HUES6 (cell line): ENCODE data around the gene SLC16A9.
"Not testable (repeated sequence)": the region's sequence is repeated elsewhere in the genome, so short reads cannot be mapped to it uniquely, and the experiment has no call there.

Source experiments
- H3K27ac ChIP-seq: 2 replicates; pipeline ENCODE4 v1.7.0; 2013; ENCODE audit warnings: low read depth, mild to moderate bottlenecking, low read length, inconsistent platforms
- H3K27me3 ChIP-seq: 2 replicates; pipeline ENCODE4 v1.6.1; 2013; ENCODE audit warnings: low read length; ENCODE audit not compliant: control insufficient read depth, insufficient read depth
- H3K36me3 ChIP-seq: 2 replicates; pipeline ENCODE4 v1.6.1; 2013; ENCODE audit warnings: low read length; ENCODE audit not compliant: control insufficient read depth, insufficient read depth
- H3K4me1 ChIP-seq: 2 replicates; pipeline ENCODE4 v1.6.1; 2013; ENCODE audit warnings: low read length; ENCODE audit not compliant: control insufficient read depth, insufficient read depth
- H3K4me3 ChIP-seq: 2 replicates; pipeline ENCODE4 v1.5.1; 2013; ENCODE audit warnings: low read depth, low read length
- H3K9ac ChIP-seq: one replicate; pipeline ENCODE4 v1.6.1; 2013; ENCODE audit warnings: mild to moderate bottlenecking, low read length
- H3K9me3 ChIP-seq: 2 replicates; pipeline ENCODE4 v1.6.1; 2013; ENCODE audit warnings: low read depth, low read length; ENCODE audit not compliant: control insufficient read depth, insufficient read depth

SLC16A9 gene

GRCh38 chr10:59741583-59741982 lies 31.9 kb upstream of the SLC16A9 start:
- no peak overlapping the region for H3K4me3 ChIP-seq
- H3K27ac ChIP-seq, result no peak overlapping the region
- H3K9me3 ChIP-seq, result peaks cover 14% of the 10 kb centered on the region
- H3K9ac ChIP-seq, result no peak overlapping the region
- no peaks in the 10 kb centered on the region for H3K36me3 ChIP-seq
- no peaks in the 10 kb centered on the region for H3K4me1 ChIP-seq
- H3K27me3 ChIP-seq, result no peaks in the 10 kb centered on the region

- Histone ChIP-seq H3K36me3 (no peaks in the 10 kb centered on the region), H3K27ac (no peak overlapping the region), H3K27me3 (no peaks in the 10 kb centered on the region), H3K4me3 (no peak overlapping the region), H3K9me3 (peaks cover 14% of the 10 kb centered on the region), H3K9ac (no peak overlapping the region), H3K4me1 (no peaks in the 10 kb centered on the region)
These were observed 31.4 kb upstream of the SLC16A9 start for GRCh38 chr10:59741048-59741447.

DNA sequence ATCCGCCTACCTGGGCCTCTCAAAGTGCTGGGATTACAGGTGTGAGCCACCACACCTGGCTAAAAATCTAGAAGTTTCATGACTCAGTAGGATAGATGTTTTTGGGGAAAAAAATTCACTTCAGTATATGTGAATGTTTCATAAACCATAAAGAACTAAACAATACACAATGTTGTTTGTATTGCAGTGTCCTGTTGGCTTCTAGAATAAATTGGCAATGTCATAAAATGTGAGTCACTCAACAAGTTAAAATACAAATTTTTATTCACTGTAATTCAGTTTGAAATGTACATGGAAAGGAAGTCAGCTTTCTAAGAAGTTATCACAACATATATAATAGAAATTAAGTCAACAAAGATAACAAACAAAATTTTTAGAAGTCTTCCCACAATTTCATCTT lies 27.1 kb upstream of the SLC16A9 start:
- Histone ChIP-seq H3K4me1 (no peaks in the 10 kb centered on the region), H3K27me3 (no peaks in the 10 kb centered on the region), H3K9me3 (0 out of 2 replicates have a peak, but pooled peaks cover 3% of the 10 kb centered on the region), H3K9ac (no peak overlapping the region), H3K27ac (no peak overlapping the region), H3K36me3 (no peaks in the 10 kb centered on the region), H3K4me3 (no peak overlapping the region)

GRCh38 chr10:59735296-59735695 lies 25.6 kb upstream of the SLC16A9 start:
- H3K4me1 ChIP-seq, result no peaks in the 10 kb centered on the region
- no peaks in the 10 kb centered on the region for H3K27me3 ChIP-seq
- H3K4me3 ChIP-seq, result no peak overlapping the region

GRCh38 chr10:59734014-59734462 lies 24.4 kb upstream of the SLC16A9 start:
- H3K36me3 ChIP-seq, result no peaks in the 10 kb centered on the region

More at GRCh38 chr10:59735296-59735695, 25.6 kb upstream of the SLC16A9 start:
- 0 out of 2 replicates have a peak, but pooled peaks cover 3% of the 10 kb centered on the region for H3K9me3 ChIP-seq
- no peak overlapping the region for H3K27ac ChIP-seq
- no peaks in the 10 kb centered on the region for H3K36me3 ChIP-seq
- no peak overlapping the region for H3K9ac ChIP-seq

DNA sequence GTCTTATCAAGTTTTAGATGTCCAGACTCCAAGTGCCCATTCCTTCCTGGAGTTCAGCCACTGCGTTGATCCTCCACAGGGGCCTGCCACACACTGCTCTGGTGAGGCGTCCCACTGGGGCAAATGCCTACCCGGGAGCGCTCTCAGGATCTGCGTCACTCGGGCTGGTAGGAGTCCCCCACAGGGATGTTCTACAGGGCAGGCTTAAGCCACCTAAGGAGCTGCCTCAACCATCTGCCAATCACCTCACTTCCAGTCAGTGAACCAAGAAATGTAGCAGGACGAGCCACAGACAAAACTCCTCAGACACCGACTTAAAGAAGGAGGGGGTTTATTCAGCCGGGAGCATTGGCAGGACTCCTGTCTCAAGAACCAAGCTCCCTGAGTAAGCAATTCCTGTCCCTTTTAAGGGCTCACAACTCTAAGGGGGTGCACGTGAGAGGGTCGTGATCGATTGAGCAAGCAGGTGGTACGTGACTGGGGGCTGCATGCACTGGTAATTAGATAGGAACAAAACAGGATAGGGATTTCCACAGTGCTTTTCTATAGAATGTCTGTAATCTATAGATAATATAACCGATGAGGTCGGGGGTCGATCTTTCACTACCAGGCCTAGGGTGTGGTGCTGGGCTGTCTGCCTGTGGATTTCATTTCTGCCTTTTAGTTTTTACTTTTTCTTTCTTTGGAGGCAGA lies 23.8 kb upstream of the SLC16A9 start:
- not testable (repeated sequence) for H3K27me3 ChIP-seq, H3K9ac ChIP-seq, H3K36me3 ChIP-seq, H3K9me3 ChIP-seq, H3K4me1 ChIP-seq, H3K27ac ChIP-seq, H3K4me3 ChIP-seq

More at GRCh38 chr10:59734014-59734462, 24.4 kb upstream of the SLC16A9 start:
- Histone ChIP-seq H3K4me3 (no peak overlapping the region), H3K9me3 (0 out of 2 replicates have a peak, but pooled peaks cover 3% of the 10 kb centered on the region), H3K27me3 (no peaks in the 10 kb centered on the region), H3K4me1 (no peaks in the 10 kb centered on the region), H3K9ac (no peak overlapping the region), H3K27ac (no peak overlapping the region)

DNA sequence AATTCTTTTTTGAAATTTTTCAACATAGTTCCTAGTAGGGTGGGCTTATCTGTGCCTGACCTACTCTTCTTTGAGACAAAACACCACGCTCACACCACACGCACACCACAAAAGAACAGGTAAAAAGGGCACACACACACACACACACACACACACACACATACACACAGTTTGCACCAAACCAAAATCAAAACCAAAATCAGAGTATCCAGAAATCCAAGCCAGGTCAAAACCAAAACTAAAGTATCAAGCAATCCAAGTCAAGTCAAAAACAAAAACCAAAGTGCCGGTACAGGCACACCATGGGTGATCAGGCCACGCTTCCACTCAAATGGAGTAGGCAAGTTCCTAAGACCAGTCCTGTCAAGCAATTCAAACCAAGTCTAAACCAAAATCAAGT lies 23.2 kb upstream of the SLC16A9 start:
- not testable (repeated sequence) for H3K27ac ChIP-seq, H3K36me3 ChIP-seq, H3K27me3 ChIP-seq, H3K4me1 ChIP-seq, H3K9ac ChIP-seq, H3K9me3 ChIP-seq, H3K4me3 ChIP-seq

DNA sequence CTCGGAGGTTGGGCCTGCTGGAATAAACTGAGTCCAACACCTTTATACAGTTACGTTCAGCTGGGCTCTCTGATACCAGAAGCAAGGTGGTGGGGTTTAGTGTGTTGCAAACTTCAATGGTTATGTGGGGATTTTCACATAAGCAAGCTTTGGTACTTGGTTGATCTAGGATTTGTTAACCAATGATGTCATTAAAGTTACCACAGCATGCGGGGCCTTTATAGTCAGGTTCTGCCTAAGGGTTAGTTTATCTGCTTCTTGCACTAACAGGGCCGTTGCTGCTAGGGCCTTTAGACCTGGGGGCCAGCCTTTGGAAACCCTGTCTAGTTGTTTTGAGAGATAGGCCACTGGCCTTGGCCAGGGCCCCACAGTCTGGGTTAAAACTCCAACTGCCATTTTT lies 19.5 kb upstream of the SLC16A9 start:
- H3K36me3 ChIP-seq, H3K9me3 ChIP-seq, H3K9ac ChIP-seq, H3K4me1 ChIP-seq, H3K27ac ChIP-seq, H3K27me3 ChIP-seq, H3K4me3 ChIP-seq: not testable (repeated sequence)

- H3K9ac ChIP-seq, result no peak overlapping the region
These were observed 14.7 kb upstream of the SLC16A9 start for GRCh38 chr10:59724098-59724938.

GRCh38 chr10:59720377-59720776 lies 10.7 kb upstream of the SLC16A9 start:
- no peak overlapping the region for H3K4me3 ChIP-seq
- peaks cover 6% of the 10 kb centered on the region; the same call in 1 of the 2 replicates for H3K9me3 ChIP-seq
- H3K27me3 ChIP-seq, result no peaks in the 10 kb centered on the region
- no peak overlapping the region for H3K9ac ChIP-seq
- no peaks in the 10 kb centered on the region for H3K4me1 ChIP-seq
- H3K36me3 ChIP-seq, result no peaks in the 10 kb centered on the region
- no peak overlapping the region for H3K27ac ChIP-seq

More at GRCh38 chr10:59724098-59724938, 14.7 kb upstream of the SLC16A9 start:
- Histone ChIP-seq H3K27me3 (no peaks in the 10 kb centered on the region), H3K4me3 (no peak overlapping the region), H3K36me3 (no peaks in the 10 kb centered on the region), H3K4me1 (no peaks in the 10 kb centered on the region), H3K27ac (no peak overlapping the region), H3K9me3 (peaks cover 6% of the 10 kb centered on the region; the same call in 1 of the 2 replicates)

DNA sequence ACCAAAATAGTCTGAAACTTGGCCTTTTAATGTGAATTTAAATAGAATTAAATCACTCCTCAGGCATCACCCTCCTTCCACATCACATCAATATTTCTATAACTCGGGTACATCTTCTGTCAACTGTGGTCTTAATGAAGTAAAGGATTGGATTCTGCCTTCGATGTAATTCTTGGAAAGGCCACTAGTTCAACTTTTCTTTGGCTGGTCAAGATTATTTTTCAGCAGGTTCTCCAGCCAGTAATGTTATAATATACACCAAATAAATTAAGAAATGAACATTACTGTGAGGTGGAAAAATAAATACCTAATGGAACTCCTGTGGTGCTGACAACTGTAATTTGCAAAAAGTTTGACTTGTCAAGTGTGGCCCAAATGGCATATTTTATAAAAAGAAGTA lies 9.7 kb upstream of the SLC16A9 start:
- Histone ChIP-seq H3K4me3 (no peak overlapping the region), H3K9me3 (peaks cover 6% of the 10 kb centered on the region; the same call in 1 of the 2 replicates), H3K27ac (no peak overlapping the region), H3K36me3 (no peaks in the 10 kb centered on the region), H3K27me3 (no peaks in the 10 kb centered on the region), H3K4me1 (no peaks in the 10 kb centered on the region), H3K9ac (no peak overlapping the region)
